GM12801 (cell line): Measurements from ENCODE around the gene RPS26.

Source experiments
- CTCF ChIP-seq: IDR thresholded peaks from one replicate; pipeline ENCODE4 v1.5.1; 2011; ENCODE audit warnings: control low read depth; ENCODE audit not compliant: insufficient read length; ENCODE audit errors: extremely low read depth

The RPS26 gene

GRCh38 chr12:56031987-56032386, 9.7 kb upstream of the RPS26 start:
- no peak for TF ChIP-seq CTCF

- no peak for TF ChIP-seq CTCF
These were observed 7.0 kb upstream of the RPS26 start for GRCh38 chr12:56034586-56035332.

- no peak for TF ChIP-seq CTCF
These were observed 4.6 kb upstream of the RPS26 start for GRCh38 chr12:56037161-56037560.

- TF ChIP-seq CTCF, result no peak
These were observed 3.6 kb upstream of the RPS26 start for GRCh38 chr12:56038022-56038655.

- TF ChIP-seq CTCF, result no peak
These were observed 1.6 kb upstream of the RPS26 start for GRCh38 chr12:56040151-56040550.

- TF ChIP-seq CTCF, result no peak
These were observed 661 bp upstream of the RPS26 start for GRCh38 chr12:56040963-56041551.

- no peak for TF ChIP-seq CTCF
These were observed 1.1 kb downstream of the RPS26 start for GRCh38 chr12:56042843-56043242.
